ENCODE measurements around the gene OTUD3. TPM values are rescaled to one million over a fixed set of nuclear protein-coding genes. Genes with fewer than 3 reads are reported as not detected.
A peak's percentile ranks its signal among the peaks of the same experiment; 100 is the strongest.

OTUD3 gene
- polyA plus RNA-seq, 1 of the 3 experiments (the other 2 are of a cell fraction) = 2.6 TPM

DNA sequence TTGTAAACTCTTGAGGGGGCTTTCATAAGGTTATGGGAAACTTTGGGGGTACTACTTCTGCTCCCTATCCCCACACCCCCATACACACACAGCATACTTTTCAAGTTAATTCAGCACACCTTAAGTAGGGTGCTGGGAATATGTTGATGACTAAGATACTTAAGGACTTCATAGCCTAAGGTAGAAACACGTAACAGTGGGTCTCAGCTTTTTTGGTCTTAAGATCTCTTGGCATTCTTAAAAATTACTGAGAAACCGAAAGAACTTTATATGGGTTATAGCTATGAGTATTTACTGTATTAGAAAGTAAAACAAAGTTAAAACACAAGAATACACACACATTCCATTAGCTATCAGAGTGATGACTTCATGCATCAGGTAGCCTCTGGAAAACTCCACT is 2.1 kb downstream of the OTUD3 start:
- TF ChIP-seq, protein P1, sequence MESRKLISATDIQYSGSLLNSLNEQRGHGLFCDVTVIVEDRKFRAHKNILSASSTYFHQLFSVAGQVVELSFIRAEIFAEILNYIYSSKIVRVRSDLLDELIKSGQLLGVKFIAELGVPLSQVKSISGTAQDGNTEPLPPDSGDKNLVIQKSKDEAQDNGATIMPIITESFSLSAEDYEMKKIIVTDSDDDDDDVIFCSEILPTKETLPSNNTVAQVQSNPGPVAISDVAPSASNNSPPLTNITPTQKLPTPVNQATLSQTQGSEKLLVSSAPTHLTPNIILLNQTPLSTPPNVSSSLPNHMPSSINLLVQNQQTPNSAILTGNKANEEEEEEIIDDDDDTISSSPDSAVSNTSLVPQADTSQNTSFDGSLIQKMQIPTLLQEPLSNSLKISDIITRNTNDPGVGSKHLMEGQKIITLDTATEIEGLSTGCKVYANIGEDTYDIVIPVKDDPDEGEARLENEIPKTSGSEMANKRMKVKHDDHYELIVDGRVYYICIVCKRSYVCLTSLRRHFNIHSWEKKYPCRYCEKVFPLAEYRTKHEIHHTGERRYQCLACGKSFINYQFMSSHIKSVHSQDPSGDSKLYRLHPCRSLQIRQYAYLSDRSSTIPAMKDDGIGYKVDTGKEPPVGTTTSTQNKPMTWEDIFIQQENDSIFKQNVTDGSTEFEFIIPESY (IDR thresholded peaks at IDR 0.05; ENCODE audit: borderline replicate concordance, low read depth) = no peak
- TF ChIP-seq TEAD4 (IDR thresholded peaks at IDR 0.05; ENCODE audit: borderline replicate concordance, insufficient read depth) = no peak
- TF ChIP-seq, protein P2, sequence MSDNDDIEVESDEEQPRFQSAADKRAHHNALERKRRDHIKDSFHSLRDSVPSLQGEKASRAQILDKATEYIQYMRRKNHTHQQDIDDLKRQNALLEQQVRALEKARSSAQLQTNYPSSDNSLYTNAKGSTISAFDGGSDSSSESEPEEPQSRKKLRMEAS (IDR thresholded peaks at IDR 0.05; ENCODE audit: low read depth) = no peak
- no peak for TF ChIP-seq MEF2A (IDR thresholded peaks at IDR 0.05; ENCODE audit: borderline replicate concordance, low read depth)
- TF ChIP-seq, protein P3, sequence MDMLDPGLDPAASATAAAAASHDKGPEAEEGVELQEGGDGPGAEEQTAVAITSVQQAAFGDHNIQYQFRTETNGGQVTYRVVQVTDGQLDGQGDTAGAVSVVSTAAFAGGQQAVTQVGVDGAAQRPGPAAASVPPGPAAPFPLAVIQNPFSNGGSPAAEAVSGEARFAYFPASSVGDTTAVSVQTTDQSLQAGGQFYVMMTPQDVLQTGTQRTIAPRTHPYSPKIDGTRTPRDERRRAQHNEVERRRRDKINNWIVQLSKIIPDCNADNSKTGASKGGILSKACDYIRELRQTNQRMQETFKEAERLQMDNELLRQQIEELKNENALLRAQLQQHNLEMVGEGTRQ (IDR thresholded peaks at IDR 0.05; ENCODE audit: borderline replicate concordance, low read depth, low read length) = no peak
- no peak for TF ChIP-seq NFIC (IDR thresholded peaks at IDR 0.05; ENCODE audit: borderline replicate concordance)
- TF ChIP-seq PBX3 (IDR thresholded peaks at IDR 0.05) = no peak
- no peak for TF ChIP-seq NRF1 (IDR thresholded peaks at IDR 0.05; ENCODE audit: low read depth, low read length)
- TF ChIP-seq MXI1 (IDR thresholded peaks at IDR 0.05; ENCODE audit: low read depth, low read length) = no peak
- TF ChIP-seq ELF1 (IDR thresholded peaks at IDR 0.05) = no peak
- Histone ChIP-seq H3K27me3 (ENCODE audit: insufficient read depth) (no peaks in the 10 kb centered on the region), H3K9me3 (no peaks in the 10 kb centered on the region), H2AFZ (ENCODE audit: low read depth) (no peak overlapping the region), H3K79me2 (ENCODE audit: insufficient read depth) (peaks cover 68% of the 10 kb centered on the region), H3F3A (replicated peaks; ENCODE audit: insufficient read depth) (no peaks in the 10 kb centered on the region), H3K9me2 (no peaks in the 10 kb centered on the region), H3K4me1 (ENCODE audit: control insufficient read depth in 1 of 2, insufficient read depth in 2 of 2, low read depth in 1 of 2, low read length in 1 of 2) (peaks cover 8% of the 10 kb centered on the region in 2 experiments; a peak in 2 of 4 replicates), H3K9ac (no peak overlapping the region), H4K20me1 (ENCODE audit: insufficient read depth) (peaks cover 45% of the 10 kb centered on the region), H3K27ac (ENCODE audit: low read depth in 2 of 2, low read length in 1 of 2) (no peak overlapping the region), H3K4me3 (ENCODE audit: low read depth in 2 of 2, low read length in 1 of 2) (no peak overlapping the region), H3K36me3 (replicated peaks in 1 of 2; ENCODE audit: control insufficient read depth in 1 of 2, insufficient read depth in 2 of 2, low read length in 1 of 2) (peaks cover 6 to 14% of the 10 kb centered on the region in 2 experiments), H3K4me2 (peak overlapping the region; percentile 95)
- CTCF ChIA-PET = interaction anchor here (1.3 kb wide), 1 partner anchor 12 kb away, joined by 3 read pairs; no protein-coding TSS in a partner anchor
- POLR2A ChIA-PET = no interaction called here
- 94% methylated on average over 2 of the region's 2 CpGs for WGBS (ENCODE audit: low lambda C conversion rate)
- no peak for DNase-seq

GRCh38 chr1:19885821-19886220 is 3.6 kb downstream of the OTUD3 start:
- no peak for TF ChIP-seq EP300 (IDR thresholded peaks at IDR 0.05; ENCODE audit: borderline replicate concordance in 1 of 2, low read depth in 1 of 2, low read length in 1 of 2)
- no peak for TF ChIP-seq TEAD4 (IDR thresholded peaks at IDR 0.05; ENCODE audit: borderline replicate concordance, insufficient read depth)
- TF ChIP-seq PBX3 (IDR thresholded peaks at IDR 0.05) = no peak
- 93% methylated on average over 2 of the region's 2 CpGs for WGBS (ENCODE audit: low lambda C conversion rate)
- Histone ChIP-seq H2AFZ (ENCODE audit: low read depth) (no peak overlapping the region), H4K20me1 (ENCODE audit: insufficient read depth) (peaks cover 55% of the 10 kb centered on the region), H3K27me3 (ENCODE audit: insufficient read depth) (no peaks in the 10 kb centered on the region), H3K36me3 (replicated peaks in 1 of 2; ENCODE audit: control insufficient read depth in 1 of 2, insufficient read depth in 2 of 2, low read length in 1 of 2) (peaks cover 12 to 16% of the 10 kb centered on the region in 2 experiments), H3K4me2 (no peak overlapping the region), H3K79me2 (ENCODE audit: insufficient read depth) (peaks cover 83% of the 10 kb centered on the region), H3K27ac (ENCODE audit: low read depth in 2 of 2, low read length in 1 of 2) (no peak overlapping the region), H3F3A (replicated peaks; ENCODE audit: insufficient read depth) (no peaks in the 10 kb centered on the region), H3K4me3 (ENCODE audit: low read depth in 2 of 2, low read length in 1 of 2) (no peak overlapping the region), H3K4me1 (ENCODE audit: control insufficient read depth in 1 of 2, insufficient read depth in 2 of 2, low read depth in 1 of 2, low read length in 1 of 2) (peaks cover 8% of the 10 kb centered on the region in 2 experiments; a peak in 2 of 4 replicates), H3K9ac (no peak overlapping the region), H3K9me2 (no peaks in the 10 kb centered on the region), H3K9me3 (no peaks in the 10 kb centered on the region)
- ChIA-PET CTCF (no interaction called here), POLR2A (no interaction called here)
- no peak for DNase-seq

All from SK-N-SH (cell line).